Measurements from ENCODE around the gene CDH4.

Gene CDH4

GRCh38 chr20:61972636-61973508 is 720.8 kb downstream of the CDH4 start:
- no peak overlapping the region for H3K9ac ChIP-seq (ENCODE audit: low read depth, low read length)
- H3K4me3 ChIP-seq (ENCODE audit: low read length) = no peak overlapping the region
- H3K4me1 ChIP-seq (ENCODE audit: control insufficient read depth, insufficient read depth, low read length) = no peaks in the 10 kb centered on the region
- H3K9me3 ChIP-seq (replicated peaks; ENCODE audit: low read length) = no peaks in the 10 kb centered on the region
- no peaks in the 10 kb centered on the region for H3K27me3 ChIP-seq (ENCODE audit: control insufficient read depth, insufficient read depth, low read length)
- no peak overlapping the region for H3K4me2 ChIP-seq (ENCODE audit: low read length)
- peaks cover 10% of the 10 kb centered on the region for H3K36me3 ChIP-seq (ENCODE audit: insufficient read depth, low read length)

DNA sequence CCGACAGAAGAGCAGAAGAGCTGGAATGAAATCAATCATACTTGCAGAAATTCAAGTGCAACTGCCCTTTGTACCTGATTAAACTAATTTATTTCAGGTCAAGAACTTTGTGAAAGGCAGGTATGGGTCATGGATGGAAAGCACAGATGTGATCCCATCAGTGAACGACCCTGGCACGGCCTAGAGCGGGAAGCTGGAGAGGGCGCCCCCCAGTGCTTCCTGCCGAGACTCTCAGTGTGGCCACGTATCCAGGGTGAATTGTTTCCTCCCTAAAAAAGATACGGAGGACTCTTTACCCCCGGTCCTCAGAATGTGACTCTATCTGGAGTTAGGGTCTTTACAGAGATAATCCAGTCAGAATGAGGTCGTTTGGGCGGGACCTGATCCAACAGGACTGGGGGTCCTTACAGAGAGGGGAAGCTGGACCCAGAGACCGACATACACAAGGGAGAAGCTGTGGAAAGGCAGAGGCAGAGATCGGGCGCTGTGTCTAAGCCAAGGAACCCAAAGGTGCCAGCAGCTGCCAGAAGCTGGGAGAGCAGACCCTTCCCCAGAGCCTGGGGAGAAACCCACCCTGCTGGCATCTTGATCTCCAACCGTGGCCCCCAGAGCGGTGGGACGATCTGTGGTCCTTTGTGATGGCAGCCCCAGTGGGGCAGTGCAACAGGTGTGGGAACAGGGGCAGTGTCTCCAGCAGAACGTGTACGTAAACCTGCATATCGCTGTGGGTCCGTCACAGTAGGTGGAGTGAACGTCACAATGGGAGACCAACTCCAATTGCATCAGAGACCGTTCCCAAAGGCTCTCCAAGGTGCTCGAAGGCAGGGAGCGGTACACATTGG is 721.7 kb downstream of the CDH4 start:
- Histone ChIP-seq H3K4me2 (ENCODE audit: low read length) (no peak overlapping the region), H3K9me3 (replicated peaks; ENCODE audit: low read length) (no peaks in the 10 kb centered on the region), H3K4me1 (ENCODE audit: control insufficient read depth, insufficient read depth, low read length) (no peaks in the 10 kb centered on the region), H3K36me3 (ENCODE audit: insufficient read depth, low read length) (peaks cover 10% of the 10 kb centered on the region), H3K4me3 (ENCODE audit: low read length) (no peak overlapping the region), H3K9ac (ENCODE audit: low read depth, low read length) (no peak overlapping the region), H3K27me3 (ENCODE audit: control insufficient read depth, insufficient read depth, low read length) (no peaks in the 10 kb centered on the region)

- Histone ChIP-seq H3K4me2 (ENCODE audit: low read length) (no peak overlapping the region), H3K9me3 (replicated peaks; ENCODE audit: low read length) (no peaks in the 10 kb centered on the region), H3K27me3 (ENCODE audit: control insufficient read depth, insufficient read depth, low read length) (no peaks in the 10 kb centered on the region), H3K4me3 (ENCODE audit: low read length) (no peak overlapping the region), H3K4me1 (ENCODE audit: control insufficient read depth, insufficient read depth, low read length) (no peaks in the 10 kb centered on the region), H3K36me3 (ENCODE audit: insufficient read depth, low read length) (peaks cover 10% of the 10 kb centered on the region), H3K9ac (ENCODE audit: low read depth, low read length) (no peak overlapping the region)
These were observed 722.2 kb downstream of the CDH4 start for GRCh38 chr20:61974357-61974665.

DNA sequence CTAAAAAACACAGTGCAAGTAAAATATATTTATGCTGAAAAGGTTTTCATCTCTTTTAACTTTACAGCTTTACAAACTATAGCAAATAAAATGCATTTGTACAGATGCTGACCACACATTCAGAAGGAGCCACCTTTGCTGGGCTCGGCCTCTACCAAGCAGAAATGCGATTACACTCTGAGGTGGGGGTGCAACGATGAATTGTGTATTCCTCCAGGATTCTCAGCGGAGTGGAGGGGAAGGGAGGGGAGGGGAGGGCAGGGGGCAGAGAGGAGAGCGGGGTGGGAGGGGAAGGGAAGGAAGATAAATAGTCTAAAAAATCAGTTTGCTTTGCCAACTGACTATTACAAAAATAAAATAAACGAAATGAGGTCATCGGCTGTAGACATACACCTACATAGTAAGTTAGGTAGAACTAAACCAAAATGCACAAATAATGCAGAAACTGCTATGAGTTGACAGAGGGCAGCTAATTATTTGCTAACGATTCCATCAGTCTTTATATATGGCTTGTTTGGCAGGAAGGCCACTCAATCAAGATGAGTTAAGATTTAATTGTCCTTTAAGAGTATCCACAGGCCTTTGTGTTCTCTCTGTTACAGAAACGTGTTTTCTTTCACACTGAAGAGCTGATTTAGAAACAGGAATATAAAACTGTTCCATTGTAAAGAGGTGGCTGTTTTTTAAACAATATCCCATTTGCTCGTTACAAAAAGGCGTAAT is 723.5 kb downstream of the CDH4 start:
- Histone ChIP-seq H3K9ac (ENCODE audit: low read depth, low read length) (no peak overlapping the region), H3K4me2 (ENCODE audit: low read length) (no peak overlapping the region), H3K4me1 (ENCODE audit: control insufficient read depth, insufficient read depth, low read length) (no peaks in the 10 kb centered on the region), H3K9me3 (replicated peaks; ENCODE audit: low read length) (no peaks in the 10 kb centered on the region), H3K27me3 (ENCODE audit: control insufficient read depth, insufficient read depth, low read length) (no peaks in the 10 kb centered on the region), H3K4me3 (ENCODE audit: low read length) (no peak overlapping the region), H3K36me3 (ENCODE audit: insufficient read depth, low read length) (peaks cover 10% of the 10 kb centered on the region)

GRCh38 chr20:61976263-61976643 is 724.2 kb downstream of the CDH4 start:
- Histone ChIP-seq H3K4me3 (ENCODE audit: low read length) (no peak overlapping the region), H3K9ac (ENCODE audit: low read depth, low read length) (no peak overlapping the region), H3K36me3 (ENCODE audit: insufficient read depth, low read length) (peaks cover 10% of the 10 kb centered on the region), H3K4me2 (ENCODE audit: low read length) (no peak overlapping the region), H3K9me3 (replicated peaks; ENCODE audit: low read length) (no peaks in the 10 kb centered on the region), H3K4me1 (ENCODE audit: control insufficient read depth, insufficient read depth, low read length) (no peaks in the 10 kb centered on the region), H3K27me3 (ENCODE audit: control insufficient read depth, insufficient read depth, low read length) (no peaks in the 10 kb centered on the region)

- Histone ChIP-seq H3K4me1 (ENCODE audit: control insufficient read depth, insufficient read depth, low read length) (no peaks in the 10 kb centered on the region), H3K4me2 (ENCODE audit: low read length) (no peak overlapping the region), H3K36me3 (ENCODE audit: insufficient read depth, low read length) (peaks cover 10% of the 10 kb centered on the region), H3K9ac (ENCODE audit: low read depth, low read length) (no peak overlapping the region), H3K9me3 (replicated peaks; ENCODE audit: low read length) (no peaks in the 10 kb centered on the region), H3K4me3 (ENCODE audit: low read length) (no peak overlapping the region), H3K27me3 (ENCODE audit: control insufficient read depth, insufficient read depth, low read length) (no peaks in the 10 kb centered on the region)
These were observed 724.8 kb downstream of the CDH4 start for GRCh38 chr20:61976644-61977418.

DNA sequence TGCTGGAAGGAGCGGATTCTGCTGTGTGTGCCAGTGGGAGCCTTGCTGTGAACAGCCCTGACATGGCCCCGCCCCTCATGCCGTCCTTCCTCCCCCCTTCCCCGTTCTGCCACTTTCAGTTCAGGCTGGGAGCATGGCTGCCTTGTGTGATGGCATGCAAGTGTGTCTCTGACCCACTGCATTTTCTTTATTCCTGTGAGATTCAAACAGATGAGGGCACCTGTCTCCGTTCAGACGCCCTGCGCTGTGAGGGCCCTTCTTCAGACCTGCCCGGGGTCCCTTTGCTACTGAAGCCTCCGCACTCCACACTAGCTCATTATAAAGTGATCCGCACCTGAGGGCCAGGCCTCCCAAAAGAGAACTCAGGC is 725.3 kb downstream of the CDH4 start:
- no peaks in the 10 kb centered on the region for H3K27me3 ChIP-seq (ENCODE audit: control insufficient read depth, insufficient read depth, low read length)
- H3K9ac ChIP-seq (ENCODE audit: low read depth, low read length) = no peak overlapping the region
- H3K4me2 ChIP-seq (ENCODE audit: low read length) = no peak overlapping the region
- peaks cover 10% of the 10 kb centered on the region for H3K36me3 ChIP-seq (ENCODE audit: insufficient read depth, low read length)
- no peak overlapping the region for H3K4me3 ChIP-seq (ENCODE audit: low read length)
- H3K9me3 ChIP-seq (replicated peaks; ENCODE audit: low read length) = no peaks in the 10 kb centered on the region
- H3K4me1 ChIP-seq (ENCODE audit: control insufficient read depth, insufficient read depth, low read length) = no peaks in the 10 kb centered on the region

DNA sequence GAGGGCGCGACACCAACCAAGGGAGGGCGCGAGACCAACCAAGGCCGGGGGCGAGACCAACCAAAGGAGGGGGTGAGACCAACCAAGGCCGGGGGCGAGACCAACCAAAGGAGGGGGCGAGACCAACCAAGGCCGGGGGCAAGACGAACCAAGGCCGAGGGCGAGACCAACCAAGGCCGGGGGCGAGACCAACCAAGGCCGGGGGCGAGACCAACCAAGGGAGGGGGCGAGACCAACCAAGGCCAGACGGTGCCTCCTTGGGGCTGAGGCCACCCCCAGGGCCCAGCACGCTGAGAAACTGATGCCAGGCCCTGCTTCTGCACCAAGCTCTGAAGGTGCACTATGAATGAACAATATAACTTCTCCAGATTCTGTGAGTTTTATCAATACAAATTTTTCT is 726.4 kb downstream of the CDH4 start:
- no peak overlapping the region for H3K9ac ChIP-seq (ENCODE audit: low read depth, low read length)
- no peak overlapping the region for H3K4me2 ChIP-seq (ENCODE audit: low read length)
- peaks cover 3% of the 10 kb centered on the region for H3K36me3 ChIP-seq (ENCODE audit: insufficient read depth, low read length)
- no peaks in the 10 kb centered on the region for H3K4me1 ChIP-seq (ENCODE audit: control insufficient read depth, insufficient read depth, low read length)
- no peaks in the 10 kb centered on the region for H3K9me3 ChIP-seq (replicated peaks; ENCODE audit: low read length)
- H3K27me3 ChIP-seq (ENCODE audit: control insufficient read depth, insufficient read depth, low read length) = no peaks in the 10 kb centered on the region
- no peak overlapping the region for H3K4me3 ChIP-seq (ENCODE audit: low read length)

- Histone ChIP-seq H3K27me3 (ENCODE audit: control insufficient read depth, insufficient read depth, low read length) (no peaks in the 10 kb centered on the region), H3K36me3 (ENCODE audit: insufficient read depth, low read length) (peaks cover 6% of the 10 kb centered on the region)
These were observed 727.0 kb downstream of the CDH4 start for GRCh38 chr20:61979090-61979489.

GRCh38 chr20:61979701-61980635 is 727.9 kb downstream of the CDH4 start:
- H3K9ac ChIP-seq (ENCODE audit: low read depth, low read length) = no peak overlapping the region
- H3K4me1 ChIP-seq (ENCODE audit: control insufficient read depth, insufficient read depth, low read length) = no peaks in the 10 kb centered on the region
- no peaks in the 10 kb centered on the region for H3K9me3 ChIP-seq (replicated peaks; ENCODE audit: low read length)
- H3K27me3 ChIP-seq (ENCODE audit: control insufficient read depth, insufficient read depth, low read length) = no peaks in the 10 kb centered on the region
- H3K4me2 ChIP-seq (ENCODE audit: low read length) = no peak overlapping the region
- H3K4me3 ChIP-seq (ENCODE audit: low read length) = no peak overlapping the region
- peaks cover 9% of the 10 kb centered on the region for H3K36me3 ChIP-seq (ENCODE audit: insufficient read depth, low read length)

More at GRCh38 chr20:61979090-61979489, 727.0 kb downstream of the CDH4 start:
- H3K4me3 ChIP-seq (ENCODE audit: low read length) = no peak overlapping the region
- H3K9ac ChIP-seq (ENCODE audit: low read depth, low read length) = no peak overlapping the region
- no peaks in the 10 kb centered on the region for H3K4me1 ChIP-seq (ENCODE audit: control insufficient read depth, insufficient read depth, low read length)
- no peaks in the 10 kb centered on the region for H3K9me3 ChIP-seq (replicated peaks; ENCODE audit: low read length)
- H3K4me2 ChIP-seq (ENCODE audit: low read length) = no peak overlapping the region
